A549 (cell line): ENCODE data around the gene SOX18. TPM values are rescaled to one million over a fixed set of nuclear protein-coding genes. Genes with fewer than 3 reads are reported as not detected.

Experiments used
- ATAC-seq, 2 experiments: fragments of 200-7000 bp in 1 of 2; fragments of >200 bp in 1 of 2; cut with Nextera tagmentation in 1 of 2; cut with Tn5 transposase in 1 of 2; 3 replicates each; pipeline versions ENCODE4 v1.8.0 to v1.9.1; 2018 to 2020; ENCODE audit warnings: mild to moderate bottlenecking in 1 of 2, moderate library complexity in 1 of 2
- CTCF ChIA-PET: fragments of 300-600 bp; sonication (Branson Sonifier 250); formaldehyde crosslinking; extraction: SDS; loops from one replicate; lab custom pipeline; 2021; ENCODE audit warnings: antibody characterized with exemption, inconsistent platforms; lab: Yijun Ruan, JAX
- POLR2A ChIA-PET: fragments of 350-600 bp; formaldehyde crosslinking; extraction: SDS; loops from one replicate; lab custom pipeline; 2021; ENCODE audit warnings: antibody characterized with exemption, inconsistent platforms; lab: Yijun Ruan, JAX
- DNase-seq, 2 experiments: peaks; one replicate each; pipeline versions ENCODE4 v3.0.0 to v3.0.0-alpha.2; 2011 to 2016; ENCODE audit warnings: low read depth in 1 of 2, low spot score in 1 of 2
- FAIRE-seq: peaks from 2 replicates; lab custom pipeline; 2011; peaks lifted over from hg19 to GRCh38; lab: Jason Lieb, UNC
- H3K27ac ChIP-seq, 2 experiments: fragments of >200 bp; sonication (Bioruptor Twin); formaldehyde crosslinking; 3 replicates each; pipeline ENCODE4 v1.5.1; 2016 to 2017
- H3K4me1 ChIP-seq: fragments of >200 bp; sonication (Bioruptor Twin); formaldehyde crosslinking; 3 replicates; pipeline ENCODE4 v1.6.1; 2016
- H3K4me2 ChIP-seq: fragments of >200 bp; sonication (Bioruptor Twin); formaldehyde crosslinking; 3 replicates; pipeline ENCODE4 v1.6.1; 2016
- H3K4me3 ChIP-seq: fragments of >200 bp; sonication (Bioruptor Twin); formaldehyde crosslinking; 3 replicates; pipeline ENCODE4 v1.5.1; 2016
- H3K9me3 ChIP-seq: fragments of >200 bp; sonication (Bioruptor Twin); formaldehyde crosslinking; 3 replicates; pipeline ENCODE4 v1.6.1; 2016
- BHLHE40 ChIP-seq: IDR thresholded peaks from 2 replicates; pipeline ENCODE4 v1.6.1; 2012; ENCODE audit warnings: low read depth, low read length, inconsistent platforms
- EHF ChIP-seq: fragments of 250-450 bp; sonication (Bioruptor Pico); IDR thresholded peaks from 2 replicates; pipeline ENCODE4 v1.5.0; 2020; ENCODE audit warnings: mild to moderate bottlenecking
- EHMT2 ChIP-seq: fragments of 200-600 bp; sonication (generic); IDR thresholded peaks from 2 replicates; pipeline ENCODE4 v1.6.1; 2016; ENCODE audit warnings: antibody characterized with exemption, low read depth, mild to moderate bottlenecking, moderate library complexity
- EP300 ChIP-seq, 2 experiments: fragments of >200 bp; sonication (Bioruptor Twin); formaldehyde crosslinking; IDR thresholded peaks; 2 replicates in 1 of 2; 3 replicates in 1 of 2; pipeline ENCODE4 v1.6.1; 2016 to 2017
- ESRRA ChIP-seq: fragments of 150-350 bp; IDR thresholded peaks from 2 replicates; pipeline ENCODE4 v1.6.1; 2014; ENCODE audit warnings: mild to moderate bottlenecking, low read length, borderline replicate concordance
- FOSL2 ChIP-seq, 2 experiments: fragments of 450-650 bp in 1 of 2; fragments of >200 bp in 1 of 2; sonication (Bioruptor Twin) in 1 of 2; formaldehyde crosslinking; IDR thresholded peaks; 2 replicates each; pipeline versions ENCODE4 v1.5.0 to v1.6.1; 2016 to 2020; ENCODE audit warnings: mild to moderate bottlenecking in 1 of 2, moderate library complexity in 1 of 2
- GATA3 ChIP-seq: IDR thresholded peaks from 2 replicates; pipeline ENCODE4 v1.6.1; 2012; ENCODE audit warnings: borderline replicate concordance
- HDAC2 ChIP-seq: fragments of 200-600 bp; sonication (generic); IDR thresholded peaks from 2 replicates; pipeline ENCODE4 v1.6.1; 2016
- HMGXB4 ChIP-seq: fragments of 250-450 bp; sonication (Bioruptor Pico); IDR thresholded peaks from 2 replicates; pipeline ENCODE4 v1.5.0; 2021; ENCODE audit warnings: mild to moderate bottlenecking, moderate library complexity, borderline replicate concordance
- HOXA7 ChIP-seq: fragments of 250-450 bp; sonication (Bioruptor Pico); IDR thresholded peaks from 2 replicates; pipeline ENCODE4 v1.5.0; 2020; ENCODE audit warnings: mild to moderate bottlenecking, moderate library complexity
- HOXB13 ChIP-seq: fragments of 250-450 bp; sonication (Bioruptor Pico); IDR thresholded peaks from 2 replicates; pipeline ENCODE4 v1.5.0; 2020; ENCODE audit warnings: low read depth, mild to moderate bottlenecking, moderate library complexity
- JUNB ChIP-seq: fragments of >200 bp; sonication (Bioruptor Twin); formaldehyde crosslinking; IDR thresholded peaks from 2 replicates; pipeline ENCODE4 v1.6.1; 2016
- MAFK ChIP-seq: fragments of 450-650 bp; IDR thresholded peaks from 2 replicates; pipeline ENCODE4 v1.6.1; 2014; ENCODE audit not compliant: partially characterized antibody
- MAZ ChIP-seq: fragments of 150-350 bp; IDR thresholded peaks from 2 replicates; pipeline ENCODE4 v1.6.1; 2014; ENCODE audit warnings: antibody characterized with exemption, low read depth, low read length, borderline replicate concordance
- NFE2L2 ChIP-seq: fragments of 150-350 bp; conservative IDR thresholded peaks from 2 replicates; pipeline ENCODE4 v1.6.1; 2014; ENCODE audit warnings: low read length
- POLR2AphosphoS2 ChIP-seq: conservative IDR thresholded peaks from 2 replicates; pipeline ENCODE4 v1.6.1; 2012; ENCODE audit warnings: low read length, improper control_type of control experiment, inconsistent platforms
- RNF2 ChIP-seq: fragments of 200-600 bp; sonication (generic); IDR thresholded peaks from 2 replicates; pipeline ENCODE4 v1.6.1; 2016; ENCODE audit warnings: low read depth, mild to moderate bottlenecking, antibody characterized with exemption, moderate library complexity, borderline replicate concordance
- SREBF2 ChIP-seq: fragments of 450-650 bp; IDR thresholded peaks from 2 replicates; pipeline ENCODE4 v1.6.1; 2014; ENCODE audit warnings: mild to moderate bottlenecking, moderate library complexity
- TFCP2L1 ChIP-seq: fragments of 250-450 bp; sonication (Bioruptor Pico); IDR thresholded peaks from 2 replicates; pipeline ENCODE4 v1.5.0; 2021; ENCODE audit warnings: mild to moderate bottlenecking
- ZNF302 ChIP-seq: fragments of 250-450 bp; sonication (Bioruptor Pico); IDR thresholded peaks from 2 replicates; pipeline ENCODE4 v1.9.0; 2021; ENCODE audit warnings: inconsistent platforms, mild to moderate bottlenecking, moderate library complexity
- WGBS: methylation state at CpG from one replicate; pipeline ENCODE4 v1.1.6; 2017; ENCODE audit errors: missing lambda C conversion rate; 5-methylcytosine and 5-hydroxymethylcytosine counted together
- polyA plus RNA-seq, 4 experiments: library from polyadenylated mRNA; depleted of rRNA in 3 of 4; stranded (reverse); fragments of >200 nt; fragmentation: RNase III in 1 of 4; extraction: RNeasy Plus Mini Kit Qiagen cat#74134 plus additional on column Dnase treatment in 1 of 4; gene quantifications; 2 replicates in 3 of 4; 3 replicates in 1 of 4; pipeline ENCODE4 v1.2.3, GENCODE V29; 2011 to 2017
- TF ChIP-seq, protein P1 (sequence below): IDR thresholded peaks from 2 replicates; pipeline ENCODE4 v1.6.1; 2012; ENCODE audit warnings: low read depth, borderline replicate concordance
- TF ChIP-seq, protein P2 (sequence below): fragments of 450-650 bp; IDR thresholded peaks from 2 replicates; pipeline ENCODE4 v1.6.1; 2014; ENCODE audit warnings: antibody characterized with exemption

SOX18 gene
- polyA plus RNA-seq, 2 of the 4 experiments (the other 2 are of a cell fraction): 0.19 to 1.4 TPM

GRCh38 chr20:64009811-64010387 is 39.5 kb downstream of the SOX18 start:
- no peak overlapping the region for H3K4me3 ChIP-seq
- H3K4me2 ChIP-seq: no peak overlapping the region
- DNase-seq (no peak), ATAC-seq (no peak), FAIRE-seq (no peak)
- 87% methylated on average over 13 of the region's 13 CpGs for WGBS
- ChIA-PET CTCF (interaction anchor here (1.1 to 1.7 kb wide), 3 partner anchors 10 to 30 kb away, joined by 3 to 4 read pairs (median 3); no protein-coding TSS in a partner anchor), POLR2A (no interaction called here)
- no peaks in the 10 kb centered on the region for H3K4me1 ChIP-seq
- H3K27ac ChIP-seq: no peak overlapping the region
- TF ChIP-seq ZNF302 (CRISPR knock-in tag) (no peak), HOXA7 (CRISPR knock-in tag) (no peak), HOXB13 (no peak), EHF (CRISPR knock-in tag) (no peak), HDAC2 (no peak), FOSL2 (IDR thresholded peaks at IDR 0.05) (no peak), FOSL2 (CRISPR knock-in tag; IDR thresholded peaks at IDR 0.05) (no peak), RNF2 (no peak), MAZ (no peak), SREBF2 (no peak)
- 0 out of 3 replicates have a peak, but pooled peaks cover 6% of the 10 kb centered on the region for H3K9me3 ChIP-seq

- Histone ChIP-seq H3K4me2 (no peak overlapping the region), H3K27ac (no peak overlapping the region), H3K4me1 (no peaks in the 10 kb centered on the region), H3K4me3 (no peak overlapping the region), H3K9me3 (0 out of 3 replicates have a peak, but pooled peaks cover 6% of the 10 kb centered on the region)
- WGBS: 94% methylated on average over 3 of the region's 3 CpGs
- FAIRE-seq (no peak), DNase-seq (no peak), ATAC-seq (no peak)
- TF ChIP-seq NFE2L2 (no peak), JUNB (no peak)
- TF ChIP-seq, protein P1, sequence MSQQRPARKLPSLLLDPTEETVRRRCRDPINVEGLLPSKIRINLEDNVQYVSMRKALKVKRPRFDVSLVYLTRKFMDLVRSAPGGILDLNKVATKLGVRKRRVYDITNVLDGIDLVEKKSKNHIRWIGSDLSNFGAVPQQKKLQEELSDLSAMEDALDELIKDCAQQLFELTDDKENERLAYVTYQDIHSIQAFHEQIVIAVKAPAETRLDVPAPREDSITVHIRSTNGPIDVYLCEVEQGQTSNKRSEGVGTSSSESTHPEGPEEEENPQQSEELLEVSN: no peak
- ChIA-PET CTCF (interaction anchor here (1.0 to 4.3 kb wide), 5 partner anchors 11 to 33 kb away, joined by 3 to 22 read pairs (median 6); partner anchors contain the start of gene PRPF6), POLR2A (interaction anchor here (1.1 kb wide), 2 partner anchors 10 to 26 kb away, joined by 3 to 4 read pairs; no protein-coding TSS in a partner anchor)
Measured at GRCh38 chr20:64006902-64007301, 42.5 kb downstream of the SOX18 start.

DNA sequence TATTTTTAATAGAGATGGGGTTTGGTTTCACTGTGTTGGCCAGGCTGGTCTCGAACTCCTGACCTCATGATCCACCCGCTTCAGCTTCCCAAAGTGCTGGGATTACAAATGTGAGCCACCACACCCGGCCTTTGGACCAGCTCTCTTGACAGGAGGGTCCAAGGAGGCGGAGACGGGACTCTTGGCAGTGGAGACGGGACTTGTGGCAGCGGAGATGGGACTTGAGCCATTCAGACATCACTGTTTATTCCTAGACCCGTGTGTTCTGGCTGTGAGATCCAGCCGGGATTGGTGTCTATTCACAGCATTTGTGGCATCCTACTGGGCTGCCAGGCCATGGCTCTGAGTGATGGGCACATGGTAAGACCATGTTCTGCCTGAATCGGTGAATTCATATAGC is 42.9 kb downstream of the SOX18 start:
- no peaks in the 10 kb centered on the region for H3K4me1 ChIP-seq
- CTCF ChIA-PET: interaction anchor here (1.0 to 4.3 kb wide), 4 partner anchors 11 to 32 kb away, joined by 3 to 22 read pairs (median 5); partner anchors contain the start of gene PRPF6
- no peak for FAIRE-seq
- POLR2A ChIA-PET: interaction anchor here (1.1 kb wide), 2 partner anchors 10 to 26 kb away, joined by 3 to 4 read pairs; no protein-coding TSS in a partner anchor
- no peak overlapping the region for H3K4me3 ChIP-seq
- H3K27ac ChIP-seq: no peak overlapping the region
- H3K4me2 ChIP-seq: no peak overlapping the region
- H3K9me3 ChIP-seq: 0 out of 3 replicates have a peak, but pooled peaks cover 6% of the 10 kb centered on the region
- TF ChIP-seq MAFK (no peak), MAZ (no peak), POLR2AphosphoS2 (no peak), GATA3 (no peak), ESRRA (no peak)
- TF ChIP-seq, protein P2, sequence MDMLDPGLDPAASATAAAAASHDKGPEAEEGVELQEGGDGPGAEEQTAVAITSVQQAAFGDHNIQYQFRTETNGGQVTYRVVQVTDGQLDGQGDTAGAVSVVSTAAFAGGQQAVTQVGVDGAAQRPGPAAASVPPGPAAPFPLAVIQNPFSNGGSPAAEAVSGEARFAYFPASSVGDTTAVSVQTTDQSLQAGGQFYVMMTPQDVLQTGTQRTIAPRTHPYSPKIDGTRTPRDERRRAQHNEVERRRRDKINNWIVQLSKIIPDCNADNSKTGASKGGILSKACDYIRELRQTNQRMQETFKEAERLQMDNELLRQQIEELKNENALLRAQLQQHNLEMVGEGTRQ: no peak
- no peak for DNase-seq
- WGBS: 92% methylated on average over 10 of the region's 10 CpGs
- ATAC-seq: no peak

DNA sequence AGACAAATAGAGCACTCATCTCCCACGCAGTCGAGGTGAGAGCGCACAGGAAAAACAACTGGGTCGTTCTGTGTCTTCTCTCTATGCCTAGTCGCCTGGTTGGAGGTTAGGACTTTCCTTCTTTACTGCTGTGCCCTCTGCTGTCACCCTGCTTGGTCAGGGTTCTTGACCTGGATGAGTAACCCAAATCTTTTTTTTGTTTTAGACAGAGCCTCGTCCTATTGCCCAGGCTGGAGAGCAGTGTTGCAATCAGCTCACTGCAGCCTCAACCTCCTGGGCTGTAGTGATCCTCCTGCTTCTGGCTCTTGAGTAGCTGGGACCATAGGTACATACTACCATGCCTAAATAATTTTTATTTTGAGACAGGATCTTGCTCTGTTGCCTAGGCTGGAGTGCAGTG is 44.0 kb downstream of the SOX18 start:
- no peak for DNase-seq
- Histone ChIP-seq H3K27ac (no peak overlapping the region), H3K9me3 (0 out of 3 replicates have a peak, but pooled peaks cover 6% of the 10 kb centered on the region), H3K4me3 (no peak overlapping the region), H3K4me1 (no peaks in the 10 kb centered on the region), H3K4me2 (no peak overlapping the region)
- POLR2A ChIA-PET: no interaction called here
- no peak for TF ChIP-seq HMGXB4 (CRISPR knock-in tag)
- TF ChIP-seq TFCP2L1 (CRISPR knock-in tag): no peak
- no peak for TF ChIP-seq HOXA7 (CRISPR knock-in tag)
- TF ChIP-seq EHMT2: no peak
- no peak for TF ChIP-seq EP300 (IDR thresholded peaks at IDR 0.05)
- no peak for TF ChIP-seq BHLHE40
- 84% methylated on average over 6 of the region's 6 CpGs for WGBS
- CTCF ChIA-PET: interaction anchor here (4.3 kb wide), 1 partner anchor 34 kb away, joined by 22 read pairs; no protein-coding TSS in a partner anchor
- ATAC-seq: no peak
- FAIRE-seq: no peak
